ENCODE results near the gene PHYHD1.

Gene PHYHD1

DNA sequence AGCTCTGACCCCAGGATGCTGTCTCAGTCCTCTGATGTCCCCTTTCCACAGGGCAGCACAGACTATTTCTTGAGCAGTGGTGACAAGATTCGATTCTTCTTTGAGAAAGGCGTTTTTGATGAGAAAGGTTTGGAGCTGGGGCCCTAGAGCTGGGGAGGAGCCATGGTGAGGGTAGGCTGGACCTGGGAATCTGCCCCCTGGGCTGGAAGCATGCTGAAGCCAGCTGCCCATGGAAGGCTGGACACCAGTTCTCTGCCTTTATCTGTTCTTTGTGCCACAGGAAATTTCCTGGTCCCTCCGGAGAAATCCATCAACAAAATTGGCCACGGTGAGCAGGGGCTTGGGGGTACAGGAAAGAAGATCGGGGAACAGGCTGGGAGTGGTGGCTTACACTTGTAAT is 12.9 kb downstream of the PHYHD1 start:
- no peak overlapping the region for H3K4me3 ChIP-seq (replicated peaks in 1 of 2; ENCODE audit: low read depth in 2 of 2, low read length in 2 of 2)
- TF ChIP-seq, protein P1, sequence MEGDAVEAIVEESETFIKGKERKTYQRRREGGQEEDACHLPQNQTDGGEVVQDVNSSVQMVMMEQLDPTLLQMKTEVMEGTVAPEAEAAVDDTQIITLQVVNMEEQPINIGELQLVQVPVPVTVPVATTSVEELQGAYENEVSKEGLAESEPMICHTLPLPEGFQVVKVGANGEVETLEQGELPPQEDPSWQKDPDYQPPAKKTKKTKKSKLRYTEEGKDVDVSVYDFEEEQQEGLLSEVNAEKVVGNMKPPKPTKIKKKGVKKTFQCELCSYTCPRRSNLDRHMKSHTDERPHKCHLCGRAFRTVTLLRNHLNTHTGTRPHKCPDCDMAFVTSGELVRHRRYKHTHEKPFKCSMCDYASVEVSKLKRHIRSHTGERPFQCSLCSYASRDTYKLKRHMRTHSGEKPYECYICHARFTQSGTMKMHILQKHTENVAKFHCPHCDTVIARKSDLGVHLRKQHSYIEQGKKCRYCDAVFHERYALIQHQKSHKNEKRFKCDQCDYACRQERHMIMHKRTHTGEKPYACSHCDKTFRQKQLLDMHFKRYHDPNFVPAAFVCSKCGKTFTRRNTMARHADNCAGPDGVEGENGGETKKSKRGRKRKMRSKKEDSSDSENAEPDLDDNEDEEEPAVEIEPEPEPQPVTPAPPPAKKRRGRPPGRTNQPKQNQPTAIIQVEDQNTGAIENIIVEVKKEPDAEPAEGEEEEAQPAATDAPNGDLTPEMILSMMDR (IDR thresholded peaks at IDR 0.05; ENCODE audit: low read depth, low read length), result no peak
- DNase-seq (ENCODE audit: low read depth in 2 of 2), result no peak

DNA sequence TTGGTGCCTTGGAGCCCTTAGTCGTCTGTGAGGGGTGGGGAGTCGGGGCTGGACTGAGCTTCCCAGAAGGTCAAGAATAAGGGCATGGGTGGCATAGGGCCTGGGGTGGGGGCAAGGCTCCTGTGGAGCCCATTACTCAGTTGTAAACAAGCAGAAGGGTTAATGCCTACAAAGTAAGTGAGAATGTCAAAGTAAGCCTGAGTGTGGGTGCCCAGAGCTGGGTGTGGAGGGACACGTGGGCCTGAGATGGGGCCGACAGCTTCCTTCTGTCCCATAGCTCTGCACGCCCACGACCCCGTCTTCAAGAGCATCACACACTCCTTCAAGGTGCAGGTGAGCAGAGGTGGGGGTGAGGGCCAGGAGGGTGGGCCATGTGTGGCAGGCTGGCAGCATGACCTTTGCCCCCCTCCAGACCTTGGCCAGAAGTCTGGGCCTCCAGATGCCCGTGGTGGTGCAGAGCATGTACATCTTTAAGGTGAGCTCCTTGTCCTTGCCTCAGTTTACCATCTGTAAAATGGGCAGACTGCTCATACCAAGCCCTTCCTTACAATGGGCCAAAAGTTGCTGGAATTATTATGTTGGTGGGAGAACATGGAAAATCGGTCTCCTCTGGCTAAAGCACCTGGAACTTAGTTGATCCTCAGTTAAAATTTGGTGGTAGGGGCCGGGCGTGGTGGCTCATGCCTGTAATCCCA is 15.5 kb downstream of the PHYHD1 start:
- TF ChIP-seq, protein P1 (IDR thresholded peaks at IDR 0.05; ENCODE audit: low read depth, low read length), result no peak
- no peak for DNase-seq (ENCODE audit: low read depth in 2 of 2)
- no peak overlapping the region for H3K4me3 ChIP-seq (replicated peaks in 1 of 2; ENCODE audit: low read depth in 2 of 2, low read length in 2 of 2)

DNA sequence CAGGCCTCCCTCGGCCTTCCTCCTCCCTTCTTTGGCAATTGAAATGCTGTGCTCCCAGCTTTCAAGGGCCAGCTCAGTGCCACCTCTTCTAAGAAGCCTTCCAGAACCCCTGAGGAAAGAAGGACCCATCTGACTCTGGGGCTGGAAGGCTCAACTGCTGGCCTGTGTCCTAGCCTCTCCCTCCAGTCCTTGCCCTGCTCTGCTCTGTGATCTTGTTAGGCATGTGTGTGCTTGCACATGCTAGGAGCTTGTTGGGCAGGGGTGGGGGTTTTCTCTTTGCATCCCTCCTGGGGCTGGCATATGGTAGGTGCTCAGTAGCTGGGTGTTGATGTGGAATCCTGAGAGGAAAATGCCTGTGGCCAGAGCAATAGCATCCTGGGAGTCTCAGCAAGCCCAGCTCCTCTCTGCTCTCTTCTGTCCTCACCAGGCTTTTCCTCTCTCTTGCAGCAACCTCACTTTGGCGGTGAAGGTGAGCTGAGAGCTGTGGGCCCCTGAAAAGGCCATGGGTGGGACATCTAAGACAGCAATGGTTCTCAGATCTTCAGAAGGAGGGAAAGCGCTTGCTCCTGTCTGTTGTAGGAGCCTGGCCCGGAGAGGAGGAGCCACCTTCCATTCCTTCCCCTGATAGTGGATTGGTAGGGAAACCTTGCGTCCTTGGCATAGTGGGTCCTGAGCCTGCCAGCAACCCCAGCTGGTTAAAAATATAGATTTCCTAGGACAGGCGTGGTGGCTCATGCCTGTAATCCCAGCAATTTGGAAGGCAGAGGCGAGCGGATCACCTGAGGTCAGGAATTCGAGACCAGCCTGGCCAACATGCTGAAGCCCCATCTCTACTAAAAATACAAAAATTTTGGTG is 16.8 kb downstream of the PHYHD1 start:
- no peak overlapping the region for H3K4me3 ChIP-seq (replicated peaks in 1 of 2; ENCODE audit: low read depth in 2 of 2, low read length in 2 of 2)
- no peak for DNase-seq (ENCODE audit: low read depth in 2 of 2)
- TF ChIP-seq, protein P1 (IDR thresholded peaks at IDR 0.05; ENCODE audit: low read depth, low read length), result no peak

- H3K4me3 ChIP-seq (replicated peaks in 1 of 2; ENCODE audit: low read depth in 2 of 2, low read length in 2 of 2), result no peak overlapping the region
- DNase-seq (ENCODE audit: low read depth in 2 of 2), result no peak
- TF ChIP-seq, protein P1 (IDR thresholded peaks at IDR 0.05; ENCODE audit: low read depth, low read length), result no peak
These were observed 19.6 kb downstream of the PHYHD1 start for GRCh38 chr9:128940271-128940921.

DNA sequence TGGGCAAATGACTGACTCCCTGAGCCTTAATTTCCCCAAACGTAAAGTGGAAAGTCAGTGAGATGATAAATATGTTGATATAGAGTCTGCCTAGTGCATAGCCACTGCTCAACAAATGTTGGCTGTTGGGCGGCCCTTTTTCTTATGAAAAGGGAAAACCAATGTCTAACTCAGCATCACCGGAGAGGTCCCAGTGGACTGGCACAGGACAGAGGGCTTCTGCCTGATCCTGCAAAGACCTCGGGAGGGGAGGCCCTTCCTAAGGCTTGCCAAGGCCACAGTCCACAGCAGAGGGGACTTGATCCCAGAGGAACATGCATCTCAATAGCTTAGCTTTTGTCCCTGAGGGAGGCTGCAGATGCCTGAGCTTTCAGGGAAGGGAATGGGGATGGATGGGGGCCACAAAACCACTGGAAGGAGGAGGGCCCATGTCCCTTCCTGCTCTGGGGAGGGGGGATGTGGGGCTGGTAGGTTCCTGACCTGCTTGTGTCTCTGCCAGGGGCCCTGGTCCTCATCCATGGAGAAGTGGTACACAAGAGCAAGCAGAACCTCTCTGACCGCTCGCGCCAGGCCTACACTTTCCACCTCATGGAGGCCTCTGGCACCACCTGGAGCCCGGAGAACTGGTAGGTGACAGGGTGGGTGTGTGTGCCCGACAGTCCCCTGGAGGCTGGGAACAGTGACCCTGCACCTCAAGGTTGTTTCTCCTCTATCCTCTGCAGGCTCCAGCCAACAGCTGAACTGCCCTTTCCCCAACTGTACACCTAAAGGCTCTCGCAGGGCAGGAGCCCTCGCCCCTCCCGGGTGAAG is 20.4 kb downstream of the PHYHD1 start:
- no peak for DNase-seq (ENCODE audit: low read depth in 2 of 2)
- TF ChIP-seq, protein P1 (IDR thresholded peaks at IDR 0.05; ENCODE audit: low read depth, low read length), result no peak
- H3K4me3 ChIP-seq (replicated peaks in 1 of 2; ENCODE audit: low read depth in 2 of 2, low read length in 2 of 2), result no peak overlapping the region
